ENCODE results near the gene SNX8.

GRCh38 chr7:2357165-2357564 is 42.9 kb upstream of the SNX8 start:
- TF ChIP-seq, protein P1, sequence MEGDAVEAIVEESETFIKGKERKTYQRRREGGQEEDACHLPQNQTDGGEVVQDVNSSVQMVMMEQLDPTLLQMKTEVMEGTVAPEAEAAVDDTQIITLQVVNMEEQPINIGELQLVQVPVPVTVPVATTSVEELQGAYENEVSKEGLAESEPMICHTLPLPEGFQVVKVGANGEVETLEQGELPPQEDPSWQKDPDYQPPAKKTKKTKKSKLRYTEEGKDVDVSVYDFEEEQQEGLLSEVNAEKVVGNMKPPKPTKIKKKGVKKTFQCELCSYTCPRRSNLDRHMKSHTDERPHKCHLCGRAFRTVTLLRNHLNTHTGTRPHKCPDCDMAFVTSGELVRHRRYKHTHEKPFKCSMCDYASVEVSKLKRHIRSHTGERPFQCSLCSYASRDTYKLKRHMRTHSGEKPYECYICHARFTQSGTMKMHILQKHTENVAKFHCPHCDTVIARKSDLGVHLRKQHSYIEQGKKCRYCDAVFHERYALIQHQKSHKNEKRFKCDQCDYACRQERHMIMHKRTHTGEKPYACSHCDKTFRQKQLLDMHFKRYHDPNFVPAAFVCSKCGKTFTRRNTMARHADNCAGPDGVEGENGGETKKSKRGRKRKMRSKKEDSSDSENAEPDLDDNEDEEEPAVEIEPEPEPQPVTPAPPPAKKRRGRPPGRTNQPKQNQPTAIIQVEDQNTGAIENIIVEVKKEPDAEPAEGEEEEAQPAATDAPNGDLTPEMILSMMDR (IDR thresholded peaks at IDR 0.05 in 2 of 3, conservative IDR thresholded peaks at IDR 0.05 in 1 of 3; ENCODE audit: insufficient read depth in 2 of 3, low read depth in 1 of 3, low read length in 3 of 3): no peak
- no peak for TF ChIP-seq MCM3 (IDR thresholded peaks at IDR 0.05)

Measured in K562 (cell line).